Superior temporal gyrus (tissue), 1 donor: ENCODE measurements around the gene UTS2R.
"Not testable (repeated sequence)": the region's sequence is repeated elsewhere in the genome, so short reads cannot be mapped to it uniquely, and the experiment has no call there.

Experiments used
- DNase-seq: peaks from one replicate; pipeline ENCODE4 v3.0.0-alpha.2; 2016; ENCODE audit errors: extremely low spot score

The UTS2R gene

DNA sequence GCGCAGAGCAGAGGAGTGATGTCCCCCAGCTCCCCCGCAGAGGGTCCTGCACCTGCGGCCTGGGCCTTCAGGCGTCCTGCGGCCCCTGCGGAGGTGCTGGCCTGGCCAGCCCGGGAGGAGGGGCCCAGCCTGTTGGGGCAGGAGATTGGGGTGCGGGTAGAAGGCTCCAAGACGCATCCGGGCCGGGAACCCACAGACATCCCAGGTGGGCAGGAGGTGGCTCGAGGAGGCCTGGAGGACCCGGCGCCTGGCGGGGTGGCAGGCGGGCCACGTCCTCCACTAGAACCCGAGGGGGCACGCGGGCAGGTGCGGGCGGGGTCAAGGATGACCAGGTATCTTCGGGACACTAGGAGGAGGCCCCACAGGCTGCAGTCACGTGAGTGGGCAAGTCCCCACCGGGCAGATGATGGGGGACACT is 37.4 kb upstream of the UTS2R start:
- no peak for DNase-seq

GRCh38 chr17:82334622-82335394 is 36.8 kb upstream of the UTS2R start:
- DNase-seq = no peak

DNA sequence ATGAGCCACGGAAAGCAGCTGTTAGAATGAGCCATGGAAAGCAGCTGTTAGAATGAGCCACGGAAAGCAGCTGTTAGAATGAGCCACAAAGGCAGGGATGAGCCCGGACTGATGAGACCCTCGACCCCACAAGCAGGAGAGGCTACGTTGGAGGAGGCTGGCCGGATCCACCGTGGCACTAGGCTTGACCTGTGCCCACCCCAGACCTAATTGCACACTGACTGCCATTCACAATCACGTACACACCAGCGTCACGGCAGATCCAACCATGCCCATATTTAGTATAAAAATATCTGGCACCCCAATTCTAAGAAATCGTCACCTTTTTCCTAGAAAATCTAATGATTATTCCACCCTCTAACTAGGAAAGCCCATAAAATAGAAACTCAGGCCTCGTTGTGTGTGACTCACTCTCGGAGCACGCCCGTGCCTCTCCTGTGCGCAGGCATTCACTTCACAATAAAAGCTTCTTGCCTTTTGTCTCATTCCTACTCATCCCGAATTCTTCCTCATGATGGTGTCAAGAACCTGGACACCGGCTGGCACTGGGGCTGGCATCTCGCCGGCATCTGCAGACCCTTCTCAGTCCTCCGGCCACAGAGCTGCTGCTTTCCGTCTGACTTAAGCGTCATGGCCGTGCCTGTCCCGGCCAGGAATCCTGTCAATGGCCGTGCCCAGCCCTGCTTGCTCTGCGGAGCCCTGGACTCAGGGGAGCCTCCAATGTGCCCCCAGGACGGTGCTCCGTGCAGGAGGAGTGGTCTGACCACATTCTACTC is 32.5 kb upstream of the UTS2R start:
- DNase-seq = peak; percentile 13

GRCh38 chr17:82339634-82340580 is 31.7 kb upstream of the UTS2R start:
- no peak for DNase-seq

- no peak for DNase-seq
These were observed 29.0 kb upstream of the UTS2R start for GRCh38 chr17:82342361-82343079.

DNA sequence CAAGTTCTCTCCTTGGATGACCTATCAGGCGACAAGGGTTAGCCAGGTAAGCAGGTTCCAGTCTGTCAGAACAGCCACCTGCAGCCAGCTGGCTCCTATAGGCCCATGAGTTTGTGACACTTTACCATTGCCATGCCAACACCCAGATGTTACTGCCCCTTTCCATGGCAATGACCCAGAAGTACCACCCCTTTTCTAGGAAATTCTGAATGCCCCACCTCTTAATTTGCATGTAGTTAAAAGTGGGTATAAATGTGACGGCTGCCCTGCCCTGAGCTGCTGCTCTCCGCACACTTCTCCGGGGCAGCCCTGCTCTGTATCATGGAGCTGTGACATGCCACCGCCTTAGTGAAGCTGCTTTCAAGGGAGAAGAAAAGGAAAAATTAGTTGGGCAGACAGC is 28.0 kb upstream of the UTS2R start:
- no peak for DNase-seq

- no peak for DNase-seq
These were observed 27.2 kb upstream of the UTS2R start for GRCh38 chr17:82344175-82344907.

DNA sequence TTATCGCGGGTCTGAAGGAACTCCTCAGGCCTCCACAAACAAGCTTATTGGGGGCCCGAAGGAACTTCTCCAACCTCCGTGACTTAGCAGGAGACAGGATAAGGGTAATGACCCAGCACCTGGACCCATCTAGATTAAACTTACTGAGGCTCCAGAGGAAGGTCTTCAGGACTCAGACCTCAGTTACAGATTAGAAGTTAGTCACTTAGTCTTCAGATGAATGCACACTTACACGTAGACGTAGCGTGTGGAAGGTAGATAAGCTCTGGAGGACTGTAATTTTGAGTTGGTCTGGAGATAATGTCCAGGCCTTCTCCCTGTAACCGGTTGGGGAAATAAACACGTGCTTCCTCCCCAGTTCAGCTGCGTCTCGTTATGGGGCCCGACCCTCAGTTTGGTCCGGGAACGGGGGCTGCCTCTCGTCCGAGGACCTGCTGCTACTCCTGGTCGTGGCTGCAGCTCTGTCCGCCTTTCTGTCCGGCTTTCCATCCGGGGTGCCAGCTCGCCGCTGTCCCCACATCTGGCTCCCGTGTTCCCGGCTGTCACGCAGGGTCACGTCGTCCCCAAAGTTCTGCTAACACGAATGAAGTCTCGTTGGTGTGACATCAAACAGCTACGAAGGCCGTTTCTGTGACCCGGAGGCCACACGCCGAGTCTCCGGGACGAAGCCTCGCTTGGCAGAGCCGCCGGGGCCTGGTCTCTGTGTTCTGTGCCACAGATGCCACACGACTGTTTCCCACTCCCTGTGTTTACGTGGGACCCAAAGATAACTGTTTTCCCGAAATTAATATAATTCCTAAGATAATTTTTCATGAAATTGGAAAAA is 26.2 kb upstream of the UTS2R start:
- DNase-seq = no peak

GRCh38 chr17:82346342-82347300 is 24.9 kb upstream of the UTS2R start:
- no peak for DNase-seq

DNA sequence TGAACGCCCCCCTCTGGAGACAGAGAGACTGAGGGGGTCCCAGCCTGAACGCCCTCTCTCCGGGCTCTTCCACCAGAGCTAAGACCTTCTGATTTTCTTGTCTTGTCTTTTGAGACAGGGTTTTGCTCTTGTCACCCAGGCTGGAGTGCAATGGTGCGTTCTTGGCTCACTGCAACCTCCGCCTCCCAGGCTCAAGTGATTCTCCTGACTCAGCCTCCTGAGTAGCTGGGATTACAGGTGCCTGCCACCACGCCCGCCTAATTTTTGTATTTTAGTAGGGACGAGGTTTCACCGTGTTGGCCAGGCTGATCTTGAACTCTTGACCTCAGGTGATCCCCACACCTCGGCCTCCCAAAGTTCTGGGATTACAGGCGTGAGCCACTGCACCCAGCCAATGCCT is 23.6 kb upstream of the UTS2R start:
- not testable (repeated sequence) for DNase-seq

- no peak for DNase-seq
These were observed 23.1 kb upstream of the UTS2R start for GRCh38 chr17:82348434-82348833.

DNA sequence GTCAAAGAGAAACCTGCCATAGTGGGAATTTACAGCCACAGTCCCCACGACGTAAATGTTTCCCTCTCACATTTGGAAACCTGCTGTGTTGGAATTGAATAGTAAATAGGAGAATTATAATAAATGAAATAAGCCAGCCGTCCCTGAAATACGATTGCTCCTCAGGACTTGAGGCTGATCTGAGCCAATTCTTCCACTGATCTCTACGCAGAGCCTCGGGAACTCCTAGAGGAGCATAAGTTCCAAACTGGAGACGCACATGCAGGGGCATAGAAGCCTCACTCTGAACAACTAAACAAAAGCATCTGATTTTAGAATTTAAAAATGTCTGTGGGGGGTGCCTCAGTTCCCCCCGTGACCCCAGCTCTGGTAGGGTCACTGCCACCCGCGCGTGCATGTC is 22.7 kb upstream of the UTS2R start:
- DNase-seq = no peak

GRCh38 chr17:82349287-82349701 is 22.3 kb upstream of the UTS2R start:
- DNase-seq = no peak

DNA sequence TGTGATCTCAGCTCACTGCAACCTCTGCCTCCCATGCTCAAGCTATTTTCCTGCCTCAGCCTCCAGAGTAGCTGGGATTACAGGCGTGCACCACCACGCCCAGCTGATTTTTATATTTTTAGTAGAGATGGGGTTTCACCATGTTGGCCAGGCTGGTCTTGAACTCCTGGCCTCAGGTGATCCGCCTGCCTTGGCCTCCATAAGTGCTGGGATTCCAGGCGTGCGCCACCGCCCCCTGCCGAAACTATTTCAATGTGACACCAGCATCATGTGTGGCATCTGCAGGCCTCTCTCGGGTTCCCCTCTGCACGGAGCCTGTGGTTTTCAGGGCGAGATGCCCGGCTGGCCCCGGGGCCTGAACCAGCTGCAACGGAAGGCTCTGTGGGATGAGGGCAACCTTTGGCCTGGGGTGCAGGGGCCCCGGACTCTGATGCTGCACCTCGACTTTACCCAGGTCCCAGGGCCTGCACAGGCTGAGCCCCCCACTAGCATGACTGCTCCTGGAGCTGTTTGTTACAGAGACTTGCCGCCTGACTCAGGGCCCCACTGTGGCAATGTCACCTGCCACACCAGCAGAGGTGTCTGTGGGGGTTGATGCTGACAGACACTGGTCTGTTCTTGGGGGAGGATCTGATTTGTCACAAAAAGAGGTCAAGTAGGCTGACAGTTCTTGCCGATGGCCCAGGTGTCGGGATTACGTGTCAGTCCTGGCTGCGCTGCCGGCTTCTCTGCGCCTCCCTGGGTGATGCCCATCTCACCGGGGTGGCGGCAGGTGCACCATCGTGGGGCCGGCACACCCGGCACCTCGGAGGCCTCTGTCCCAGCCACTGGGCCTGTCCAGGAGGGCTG is 21.2 kb upstream of the UTS2R start:
- no peak for DNase-seq

- DNase-seq = no peak
These were observed 20.3 kb upstream of the UTS2R start for GRCh38 chr17:82351254-82351712.

DNA sequence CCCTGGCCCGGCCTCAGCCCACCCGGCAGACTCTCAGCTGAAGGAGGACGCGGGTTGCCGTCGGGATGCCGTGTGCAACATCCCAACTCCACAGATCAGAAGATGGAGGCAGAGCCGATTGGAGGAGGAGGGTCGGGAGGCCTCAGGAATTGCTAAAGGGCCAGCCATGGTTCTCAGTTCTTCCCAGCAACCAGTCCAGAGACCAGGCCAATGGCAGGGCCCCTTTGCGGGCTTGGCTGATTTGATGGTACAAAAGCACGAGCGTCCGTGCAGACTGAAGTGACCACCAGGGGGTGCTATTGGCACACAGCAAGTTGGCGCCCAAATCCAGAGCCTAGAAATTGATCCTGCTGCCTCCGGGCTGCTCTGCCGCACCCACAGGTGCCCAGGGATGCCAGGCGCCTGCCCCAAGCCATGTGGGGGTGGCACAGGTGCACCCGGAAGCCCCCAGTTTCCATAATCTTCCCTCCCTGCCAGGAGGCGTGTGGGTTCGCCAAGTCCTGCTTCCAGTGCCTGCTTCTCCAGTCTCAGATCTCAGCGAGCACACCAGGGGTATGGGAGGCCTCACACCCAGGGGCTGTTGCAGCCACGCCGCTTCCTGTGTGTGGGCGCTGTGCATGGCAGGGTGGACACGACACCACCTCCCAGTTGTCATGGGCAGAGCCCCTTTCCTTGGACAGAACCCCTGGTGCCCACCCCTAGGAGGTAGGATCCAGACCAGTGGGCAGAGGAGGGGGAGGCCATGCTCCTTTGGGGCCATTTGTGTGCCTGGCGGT is 19.7 kb upstream of the UTS2R start:
- DNase-seq = peak; percentile 92

DNA sequence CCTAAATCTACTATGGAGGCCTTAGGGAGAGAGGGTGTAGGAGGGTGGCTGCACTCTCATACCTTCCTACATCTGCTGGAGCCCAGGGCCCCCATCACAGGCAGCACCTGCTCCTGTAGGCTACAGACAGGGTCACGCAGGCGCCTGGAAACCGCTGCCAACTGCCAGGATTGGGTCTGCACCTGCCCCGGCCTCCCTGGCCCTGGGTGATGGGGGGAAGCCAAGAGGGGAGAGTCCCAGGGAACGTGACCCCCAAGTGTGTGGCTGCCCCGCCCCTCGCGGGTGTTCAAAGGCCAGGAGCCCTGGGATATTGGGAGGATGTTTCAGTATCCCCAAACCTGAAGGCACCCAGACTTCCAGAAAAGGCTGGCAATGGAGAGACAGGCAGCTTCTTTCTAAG is 18.1 kb upstream of the UTS2R start:
- no peak for DNase-seq
